Measurements from ENCODE around the gene EPAS1. TPM values are rescaled to one million over a fixed set of nuclear protein-coding genes. Genes with fewer than 3 reads are reported as not detected.

EPAS1 gene
- total and polyA plus RNA-seq, 2 of the 13 experiments (the other 11 are each of a cell fraction or from before 2014, with no cell fraction given): 47.1 to 182 TPM

GRCh38 chr2:46416739-46417403 is 119.7 kb downstream of the EPAS1 start (continued):
- TF ChIP-seq, protein P1, sequence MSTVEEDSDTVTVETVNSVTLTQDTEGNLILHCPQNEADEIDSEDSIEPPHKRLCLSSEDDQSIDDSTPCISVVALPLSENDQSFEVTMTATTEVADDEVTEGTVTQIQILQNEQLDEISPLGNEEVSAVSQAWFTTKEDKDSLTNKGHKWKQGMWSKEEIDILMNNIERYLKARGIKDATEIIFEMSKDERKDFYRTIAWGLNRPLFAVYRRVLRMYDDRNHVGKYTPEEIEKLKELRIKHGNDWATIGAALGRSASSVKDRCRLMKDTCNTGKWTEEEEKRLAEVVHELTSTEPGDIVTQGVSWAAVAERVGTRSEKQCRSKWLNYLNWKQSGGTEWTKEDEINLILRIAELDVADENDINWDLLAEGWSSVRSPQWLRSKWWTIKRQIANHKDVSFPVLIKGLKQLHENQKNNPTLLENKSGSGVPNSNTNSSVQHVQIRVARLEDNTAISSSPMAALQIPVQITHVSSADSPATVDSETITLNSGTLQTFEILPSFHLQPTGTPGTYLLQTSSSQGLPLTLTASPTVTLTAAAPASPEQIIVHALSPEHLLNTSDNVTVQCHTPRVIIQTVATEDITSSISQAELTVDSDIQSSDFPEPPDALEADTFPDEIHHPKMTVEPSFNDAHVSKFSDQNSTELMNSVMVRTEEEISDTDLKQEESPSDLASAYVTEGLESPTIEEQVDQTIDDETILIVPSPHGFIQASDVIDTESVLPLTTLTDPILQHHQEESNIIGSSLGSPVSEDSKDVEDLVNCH (CRISPR knock-in tag; IDR thresholded peaks at IDR 0.05): no peak
- no peak for TF ChIP-seq GATA4 (IDR thresholded peaks at IDR 0.05; ENCODE audit: borderline replicate concordance, low read depth)
- TF ChIP-seq ZSCAN22 (CRISPR knock-in tag; IDR thresholded peaks at IDR 0.05): no peak
- no peak for TF ChIP-seq XBP1 (CRISPR knock-in tag; IDR thresholded peaks at IDR 0.05)
- TF ChIP-seq ZNF777 (CRISPR knock-in tag; IDR thresholded peaks at IDR 0.05): no peak
- TF ChIP-seq NPAS2 (CRISPR knock-in tag; IDR thresholded peaks at IDR 0.05; ENCODE audit: borderline replicate concordance): no peak
- peak; percentile 85; the same call in 1 of the 2 replicates for TF ChIP-seq TBX2 (CRISPR knock-in tag; IDR thresholded peaks at IDR 0.05; ENCODE audit: borderline replicate concordance)
- no peak for TF ChIP-seq ZNF275 (CRISPR knock-in tag; IDR thresholded peaks at IDR 0.05; ENCODE audit: borderline replicate concordance)
- TF ChIP-seq HDAC6 (IDR thresholded peaks at IDR 0.05; ENCODE audit: low read depth, low read length): no peak
- TF ChIP-seq TGIF2 (CRISPR knock-in tag; IDR thresholded peaks at IDR 0.05): no peak
- no peak for TF ChIP-seq ZNF597 (CRISPR knock-in tag; IDR thresholded peaks at IDR 0.05)
- TF ChIP-seq ZFP82 (CRISPR knock-in tag; IDR thresholded peaks at IDR 0.05; ENCODE audit: borderline replicate concordance): no peak
- TF ChIP-seq NAIF1 (CRISPR knock-in tag; IDR thresholded peaks at IDR 0.05; ENCODE audit: borderline replicate concordance): no peak
- TF ChIP-seq FOSL2 (CRISPR knock-in tag; IDR thresholded peaks at IDR 0.05): peak; percentile 92
- no peak for TF ChIP-seq RFX5 (IDR thresholded peaks at IDR 0.05; ENCODE audit: low read depth, low read length)
- TF ChIP-seq ATF7 (IDR thresholded peaks at IDR 0.05): no peak
- no peak; the same call in 1 of the 2 replicates for TF ChIP-seq ATF7 (CRISPR knock-in tag; IDR thresholded peaks at IDR 0.05)
- no peak for TF ChIP-seq ZNF235 (CRISPR knock-in tag; IDR thresholded peaks at IDR 0.05; ENCODE audit: borderline replicate concordance)
- no peak for TF ChIP-seq ZNF737 (CRISPR knock-in tag; IDR thresholded peaks at IDR 0.05; ENCODE audit: borderline replicate concordance)
- TF ChIP-seq SRY (CRISPR knock-in tag; IDR thresholded peaks at IDR 0.05): no peak
- no peak for TF ChIP-seq JDP2 (CRISPR knock-in tag; IDR thresholded peaks at IDR 0.05; ENCODE audit: borderline replicate concordance)
- no peak for TF ChIP-seq ZMAT3 (CRISPR knock-in tag; conservative IDR thresholded peaks at IDR 0.05)
- TF ChIP-seq ATRX (CRISPR knock-in tag; IDR thresholded peaks at IDR 0.05; ENCODE audit: borderline replicate concordance): no peak
- TF ChIP-seq ZNF547 (CRISPR knock-in tag; IDR thresholded peaks at IDR 0.05): 0 out of 2 replicates have a peak, but pooled peaks have one; percentile 33
- TF ChIP-seq FOXO1 (CRISPR knock-in tag; IDR thresholded peaks at IDR 0.05): peak; percentile 45; the same call in 1 of the 2 replicates
- TF ChIP-seq CC2D1A (CRISPR knock-in tag; IDR thresholded peaks at IDR 0.05): no peak
- no peak for TF ChIP-seq ZNF660 (CRISPR knock-in tag; IDR thresholded peaks at IDR 0.05; ENCODE audit: borderline replicate concordance, low read depth)
